Epidermal melanocyte (primary cell): Measurements from ENCODE around the gene STPG2.
"Not testable (repeated sequence)": the region's sequence is repeated elsewhere in the genome, so short reads cannot be mapped to it uniquely, and the experiment has no call there.

Source experiments
- DNase-seq: peaks from one replicate; pipeline ENCODE4 v3.0.0; 2011; ENCODE audit warnings: low spot score; ENCODE audit not compliant: insufficient read length

STPG2 gene

GRCh38 chr4:97645071-97645821, 498.0 kb downstream of the STPG2 start:
- no peak for DNase-seq

- DNase-seq, result no peak
Observed at GRCh38 chr4:97643179-97643578, 500.1 kb downstream of the STPG2 start.

GRCh38 chr4:97639961-97640360, 503.3 kb downstream of the STPG2 start:
- no peak for DNase-seq

GRCh38 chr4:97633831-97634230, 509.4 kb downstream of the STPG2 start:
- DNase-seq, result not testable (repeated sequence)

- no peak for DNase-seq
Observed at GRCh38 chr4:97627750-97628149, 515.5 kb downstream of the STPG2 start.

- no peak for DNase-seq
Observed at GRCh38 chr4:97624204-97624603, 519.1 kb downstream of the STPG2 start.

- no peak for DNase-seq
Observed at GRCh38 chr4:97605932-97606331, 537.3 kb downstream of the STPG2 start.

- no peak for DNase-seq
Observed at GRCh38 chr4:97593248-97593647, 550.0 kb downstream of the STPG2 start.

GRCh38 chr4:97590266-97590665, 553.0 kb downstream of the STPG2 start:
- DNase-seq, result no peak

GRCh38 chr4:97589481-97590196, 553.6 kb downstream of the STPG2 start:
- no peak for DNase-seq

- no peak for DNase-seq
Observed at GRCh38 chr4:97587912-97588311, 555.4 kb downstream of the STPG2 start.

GRCh38 chr4:97585274-97585673, 558.0 kb downstream of the STPG2 start:
- no peak for DNase-seq

GRCh38 chr4:97582890-97583289, 560.4 kb downstream of the STPG2 start:
- DNase-seq, result no peak

- DNase-seq, result no peak
Observed at GRCh38 chr4:97577004-97577403, 566.3 kb downstream of the STPG2 start.

- no peak for DNase-seq
Observed at GRCh38 chr4:97560009-97560408, 583.3 kb downstream of the STPG2 start.

GRCh38 chr4:97558204-97558778, 585.0 kb downstream of the STPG2 start:
- DNase-seq, result no peak

GRCh38 chr4:97550637-97551036, 592.6 kb downstream of the STPG2 start:
- not testable (repeated sequence) for DNase-seq

- DNase-seq, result no peak
Observed at GRCh38 chr4:97548943-97549583, 594.2 kb downstream of the STPG2 start.

- DNase-seq, result no peak
Observed at GRCh38 chr4:97548186-97548585, 595.1 kb downstream of the STPG2 start.

GRCh38 chr4:97531351-97531750, 611.9 kb downstream of the STPG2 start:
- no peak for DNase-seq

GRCh38 chr4:97530676-97531075, 612.6 kb downstream of the STPG2 start:
- DNase-seq, result no peak

- DNase-seq, result no peak
Observed at GRCh38 chr4:97525236-97525635, 618.0 kb downstream of the STPG2 start.
